HG03558 (cell line): ENCODE data around the gene WWOX.

Source experiments
- ATAC-seq: cut with Tn5 transposase; IDR thresholded peaks from one replicate; pipeline ENCODE4 v1.9.1; 2021; ENCODE audit warnings: moderate number of reproducible peaks; ENCODE audit not compliant: unreplicated experiment; ENCODE audit errors: extremely low read depth

The WWOX gene

GRCh38 chr16:78650339-78651074 is 551.1 kb downstream of the WWOX start:
- no peak for ATAC-seq

- ATAC-seq, result no peak
These were observed 555.5 kb downstream of the WWOX start for GRCh38 chr16:78654929-78655328.

GRCh38 chr16:78655331-78656113 is 556.1 kb downstream of the WWOX start:
- no peak for ATAC-seq

GRCh38 chr16:78656887-78657286 is 557.4 kb downstream of the WWOX start:
- ATAC-seq, result no peak

GRCh38 chr16:78659216-78659615 is 559.8 kb downstream of the WWOX start:
- no peak for ATAC-seq

- ATAC-seq, result no peak
These were observed 560.3 kb downstream of the WWOX start for GRCh38 chr16:78659668-78660217.

- no peak for ATAC-seq
These were observed 561.3 kb downstream of the WWOX start for GRCh38 chr16:78660795-78661194.

- no peak for ATAC-seq
These were observed 564.2 kb downstream of the WWOX start for GRCh38 chr16:78663690-78664089.

- no peak for ATAC-seq
These were observed 565.6 kb downstream of the WWOX start for GRCh38 chr16:78664811-78665772.

GRCh38 chr16:78666318-78666717 is 566.9 kb downstream of the WWOX start:
- no peak for ATAC-seq

GRCh38 chr16:78667675-78668074 is 568.2 kb downstream of the WWOX start:
- no peak for ATAC-seq

- ATAC-seq, result no peak
These were observed 568.9 kb downstream of the WWOX start for GRCh38 chr16:78668393-78668792.

GRCh38 chr16:78669994-78670393 is 570.5 kb downstream of the WWOX start:
- no peak for ATAC-seq

- ATAC-seq, result no peak
These were observed 573.5 kb downstream of the WWOX start for GRCh38 chr16:78672779-78673556.

- ATAC-seq, result no peak
These were observed 574.4 kb downstream of the WWOX start for GRCh38 chr16:78673884-78674283.

GRCh38 chr16:78675312-78675711 is 575.9 kb downstream of the WWOX start:
- no peak for ATAC-seq

GRCh38 chr16:78675951-78676792 is 576.7 kb downstream of the WWOX start:
- no peak for ATAC-seq

GRCh38 chr16:78677181-78677731 is 577.8 kb downstream of the WWOX start:
- ATAC-seq, result no peak
